Thyroid gland (tissue), 4 donors: Measurements from ENCODE around the gene NAA80.

Experiments
- POLR2A ChIP-seq, 2 donors: fragments of 450-650 bp; IDR thresholded peaks; one replicate each; pipeline ENCODE4 v1.6.1; 2017; ENCODE audit warnings: antibody characterized with exemption in 2 of 2, mild to moderate bottlenecking in 2 of 2, moderate library complexity in 1 of 2
- TF ChIP-seq, protein P1 (sequence below), 6 experiments: fragments of 200-600 bp in 3 of 6; fragments of 450-650 bp in 3 of 6; sonication (generic) in 3 of 6; IDR thresholded peaks; one replicate each; pipeline ENCODE4 v1.5.1; 2016 to 2019; ENCODE audit warnings: antibody characterized with exemption in 6 of 6, mild to moderate bottlenecking in 2 of 6, inconsistent platforms in 1 of 6, moderate library complexity in 1 of 6

DNA sequence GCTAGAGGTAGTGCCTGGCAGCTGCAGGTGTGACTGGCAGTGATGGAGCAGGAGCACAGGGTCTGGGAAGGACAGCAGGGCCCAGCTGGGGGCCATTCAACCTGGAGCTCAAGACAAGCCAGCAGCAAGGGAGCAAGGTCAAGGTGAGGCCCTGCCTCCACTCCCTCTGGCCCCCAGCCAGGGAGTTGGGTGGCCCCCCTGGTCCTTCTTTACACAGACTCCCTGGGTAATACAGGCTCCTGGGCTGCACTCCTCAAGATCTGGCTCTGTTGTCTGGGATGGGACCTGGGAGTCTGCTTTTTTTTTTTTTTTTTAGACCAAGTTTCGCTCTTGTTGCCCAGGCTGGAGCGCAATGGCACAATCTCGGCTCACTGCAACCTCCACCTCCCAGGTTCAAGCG lies 48.7 kb downstream of the NAA80 start:
- TF ChIP-seq, protein P1, sequence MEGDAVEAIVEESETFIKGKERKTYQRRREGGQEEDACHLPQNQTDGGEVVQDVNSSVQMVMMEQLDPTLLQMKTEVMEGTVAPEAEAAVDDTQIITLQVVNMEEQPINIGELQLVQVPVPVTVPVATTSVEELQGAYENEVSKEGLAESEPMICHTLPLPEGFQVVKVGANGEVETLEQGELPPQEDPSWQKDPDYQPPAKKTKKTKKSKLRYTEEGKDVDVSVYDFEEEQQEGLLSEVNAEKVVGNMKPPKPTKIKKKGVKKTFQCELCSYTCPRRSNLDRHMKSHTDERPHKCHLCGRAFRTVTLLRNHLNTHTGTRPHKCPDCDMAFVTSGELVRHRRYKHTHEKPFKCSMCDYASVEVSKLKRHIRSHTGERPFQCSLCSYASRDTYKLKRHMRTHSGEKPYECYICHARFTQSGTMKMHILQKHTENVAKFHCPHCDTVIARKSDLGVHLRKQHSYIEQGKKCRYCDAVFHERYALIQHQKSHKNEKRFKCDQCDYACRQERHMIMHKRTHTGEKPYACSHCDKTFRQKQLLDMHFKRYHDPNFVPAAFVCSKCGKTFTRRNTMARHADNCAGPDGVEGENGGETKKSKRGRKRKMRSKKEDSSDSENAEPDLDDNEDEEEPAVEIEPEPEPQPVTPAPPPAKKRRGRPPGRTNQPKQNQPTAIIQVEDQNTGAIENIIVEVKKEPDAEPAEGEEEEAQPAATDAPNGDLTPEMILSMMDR (IDR thresholded peaks at IDR 0.05): no peak
- no peak for TF ChIP-seq POLR2A (IDR thresholded peaks at IDR 0.05)
